ENCODE measurements around the gene ZNF740.
"Not testable (repeated sequence)": the region's sequence is repeated elsewhere in the genome, so short reads cannot be mapped to it uniquely, and the experiment has no call there.

Gene ZNF740

GRCh38 chr12:53195516-53196420 lies 15.2 kb downstream of the ZNF740 start:
- H3K4me1 ChIP-seq (ENCODE audit: insufficient read depth, low read length) = no peaks in the 10 kb centered on the region
- H3K36me3 ChIP-seq (ENCODE audit: insufficient read depth, low read length) = no peaks in the 10 kb centered on the region
- no peak overlapping the region for H3K9ac ChIP-seq (ENCODE audit: low read depth, low read length)
- no peaks in the 10 kb centered on the region for H3K9me3 ChIP-seq (ENCODE audit: control insufficient read depth, insufficient read depth, low read length)

- no peak overlapping the region for H3K9ac ChIP-seq (ENCODE audit: low read depth, low read length)
Measured at GRCh38 chr12:53196486-53196885, 16.0 kb downstream of the ZNF740 start.

GRCh38 chr12:53197011-53197640 lies 16.6 kb downstream of the ZNF740 start:
- H3K9me3 ChIP-seq (ENCODE audit: control insufficient read depth, insufficient read depth, low read length) = no peaks in the 10 kb centered on the region
- no peaks in the 10 kb centered on the region for H3K4me1 ChIP-seq (ENCODE audit: insufficient read depth, low read length)
- no peaks in the 10 kb centered on the region for H3K36me3 ChIP-seq (ENCODE audit: insufficient read depth, low read length)
- H3K9ac ChIP-seq (ENCODE audit: low read depth, low read length) = no peak overlapping the region; the same call in 1 of the 2 replicates

More at GRCh38 chr12:53196486-53196885, 16.0 kb downstream of the ZNF740 start:
- H3K36me3 ChIP-seq (ENCODE audit: insufficient read depth, low read length) = no peaks in the 10 kb centered on the region
- H3K9me3 ChIP-seq (ENCODE audit: control insufficient read depth, insufficient read depth, low read length) = no peaks in the 10 kb centered on the region
- no peaks in the 10 kb centered on the region for H3K4me1 ChIP-seq (ENCODE audit: insufficient read depth, low read length)

GRCh38 chr12:53198486-53199110 lies 18.1 kb downstream of the ZNF740 start:
- no peak overlapping the region for H3K9ac ChIP-seq (ENCODE audit: low read depth, low read length)
- no peaks in the 10 kb centered on the region for H3K9me3 ChIP-seq (ENCODE audit: control insufficient read depth, insufficient read depth, low read length)
- H3K36me3 ChIP-seq (ENCODE audit: insufficient read depth, low read length) = no peaks in the 10 kb centered on the region
- H3K4me1 ChIP-seq (ENCODE audit: insufficient read depth, low read length) = no peaks in the 10 kb centered on the region

GRCh38 chr12:53199700-53200099 lies 19.2 kb downstream of the ZNF740 start:
- H3K9me3 ChIP-seq (ENCODE audit: control insufficient read depth, insufficient read depth, low read length) = no peaks in the 10 kb centered on the region
- H3K4me1 ChIP-seq (ENCODE audit: insufficient read depth, low read length) = no peaks in the 10 kb centered on the region
- H3K36me3 ChIP-seq (ENCODE audit: insufficient read depth, low read length) = no peaks in the 10 kb centered on the region
- no peak overlapping the region for H3K9ac ChIP-seq (ENCODE audit: low read depth, low read length)

GRCh38 chr12:53200107-53200457 lies 19.6 kb downstream of the ZNF740 start:
- no peaks in the 10 kb centered on the region for H3K9me3 ChIP-seq (ENCODE audit: control insufficient read depth, insufficient read depth, low read length)
- H3K4me1 ChIP-seq (ENCODE audit: insufficient read depth, low read length) = no peaks in the 10 kb centered on the region
- H3K36me3 ChIP-seq (ENCODE audit: insufficient read depth, low read length) = no peaks in the 10 kb centered on the region
- H3K9ac ChIP-seq (ENCODE audit: low read depth, low read length) = no peak overlapping the region

- Histone ChIP-seq H3K36me3 (ENCODE audit: insufficient read depth, low read length) (no peaks in the 10 kb centered on the region), H3K9ac (ENCODE audit: low read depth, low read length) (no peak overlapping the region), H3K4me1 (ENCODE audit: insufficient read depth, low read length) (no peaks in the 10 kb centered on the region), H3K9me3 (ENCODE audit: control insufficient read depth, insufficient read depth, low read length) (no peaks in the 10 kb centered on the region)
Measured at GRCh38 chr12:53200458-53201176, 20.1 kb downstream of the ZNF740 start.

GRCh38 chr12:53201177-53201541 lies 20.6 kb downstream of the ZNF740 start:
- no peaks in the 10 kb centered on the region for H3K9me3 ChIP-seq (ENCODE audit: control insufficient read depth, insufficient read depth, low read length)
- no peak overlapping the region for H3K9ac ChIP-seq (ENCODE audit: low read depth, low read length)
- H3K36me3 ChIP-seq (ENCODE audit: insufficient read depth, low read length) = no peaks in the 10 kb centered on the region
- no peaks in the 10 kb centered on the region for H3K4me1 ChIP-seq (ENCODE audit: insufficient read depth, low read length)

- no peaks in the 10 kb centered on the region for H3K4me1 ChIP-seq (ENCODE audit: insufficient read depth, low read length)
- no peaks in the 10 kb centered on the region for H3K9me3 ChIP-seq (ENCODE audit: control insufficient read depth, insufficient read depth, low read length)
- H3K9ac ChIP-seq (ENCODE audit: low read depth, low read length) = no peak overlapping the region
- no peaks in the 10 kb centered on the region for H3K36me3 ChIP-seq (ENCODE audit: insufficient read depth, low read length)
Measured at GRCh38 chr12:53201639-53202038, 21.1 kb downstream of the ZNF740 start.

- H3K4me1 ChIP-seq (ENCODE audit: insufficient read depth, low read length); H3K9ac ChIP-seq (ENCODE audit: low read depth, low read length); H3K9me3 ChIP-seq (ENCODE audit: control insufficient read depth, insufficient read depth, low read length); H3K36me3 ChIP-seq (ENCODE audit: insufficient read depth, low read length): not testable (repeated sequence)
Measured at GRCh38 chr12:53202316-53202715, 21.8 kb downstream of the ZNF740 start.

GRCh38 chr12:53204351-53204750 lies 23.8 kb downstream of the ZNF740 start:
- Histone ChIP-seq H3K36me3 (ENCODE audit: insufficient read depth, low read length) (no peaks in the 10 kb centered on the region), H3K4me1 (ENCODE audit: insufficient read depth, low read length) (no peaks in the 10 kb centered on the region), H3K9me3 (ENCODE audit: control insufficient read depth, insufficient read depth, low read length) (no peaks in the 10 kb centered on the region), H3K9ac (ENCODE audit: low read depth, low read length) (no peak overlapping the region)

GRCh38 chr12:53205747-53206419 lies 25.4 kb downstream of the ZNF740 start:
- Histone ChIP-seq H3K4me1 (ENCODE audit: insufficient read depth, low read length) (no peaks in the 10 kb centered on the region), H3K9ac (ENCODE audit: low read depth, low read length) (no peak overlapping the region), H3K36me3 (ENCODE audit: insufficient read depth, low read length) (no peaks in the 10 kb centered on the region), H3K9me3 (ENCODE audit: control insufficient read depth, insufficient read depth, low read length) (no peaks in the 10 kb centered on the region)

- no peaks in the 10 kb centered on the region for H3K9me3 ChIP-seq (ENCODE audit: control insufficient read depth, insufficient read depth, low read length)
- no peaks in the 10 kb centered on the region for H3K36me3 ChIP-seq (ENCODE audit: insufficient read depth, low read length)
- H3K9ac ChIP-seq (ENCODE audit: low read depth, low read length) = no peak within 1 kb of the TSS
- no peaks in the 10 kb centered on the region for H3K4me1 ChIP-seq (ENCODE audit: insufficient read depth, low read length)
Measured at GRCh38 chr12:53207042-53207441, 26.5 kb downstream of the ZNF740 start, which contains the start of gene ITGB7. Gene ITGB7 (minus strand): TSS chr12:53207251. CDS start chr12:53200443, 6,808 bp downstream.

- Histone ChIP-seq H3K4me1 (ENCODE audit: insufficient read depth, low read length) (no peaks in the 10 kb centered on the region), H3K36me3 (ENCODE audit: insufficient read depth, low read length) (no peaks in the 10 kb centered on the region), H3K9ac (ENCODE audit: low read depth, low read length) (no peak overlapping the region), H3K9me3 (ENCODE audit: control insufficient read depth, insufficient read depth, low read length) (no peaks in the 10 kb centered on the region)
Measured at GRCh38 chr12:53208435-53208834, 27.9 kb downstream of the ZNF740 start.
